GM18520 (cell line): ENCODE data around the gene TUBGCP3.

Experiments
- ATAC-seq: cut with Tn5 transposase; IDR thresholded peaks from one replicate; pipeline ENCODE4 v1.9.1; 2021; ENCODE audit not compliant: unreplicated experiment

Gene TUBGCP3

DNA sequence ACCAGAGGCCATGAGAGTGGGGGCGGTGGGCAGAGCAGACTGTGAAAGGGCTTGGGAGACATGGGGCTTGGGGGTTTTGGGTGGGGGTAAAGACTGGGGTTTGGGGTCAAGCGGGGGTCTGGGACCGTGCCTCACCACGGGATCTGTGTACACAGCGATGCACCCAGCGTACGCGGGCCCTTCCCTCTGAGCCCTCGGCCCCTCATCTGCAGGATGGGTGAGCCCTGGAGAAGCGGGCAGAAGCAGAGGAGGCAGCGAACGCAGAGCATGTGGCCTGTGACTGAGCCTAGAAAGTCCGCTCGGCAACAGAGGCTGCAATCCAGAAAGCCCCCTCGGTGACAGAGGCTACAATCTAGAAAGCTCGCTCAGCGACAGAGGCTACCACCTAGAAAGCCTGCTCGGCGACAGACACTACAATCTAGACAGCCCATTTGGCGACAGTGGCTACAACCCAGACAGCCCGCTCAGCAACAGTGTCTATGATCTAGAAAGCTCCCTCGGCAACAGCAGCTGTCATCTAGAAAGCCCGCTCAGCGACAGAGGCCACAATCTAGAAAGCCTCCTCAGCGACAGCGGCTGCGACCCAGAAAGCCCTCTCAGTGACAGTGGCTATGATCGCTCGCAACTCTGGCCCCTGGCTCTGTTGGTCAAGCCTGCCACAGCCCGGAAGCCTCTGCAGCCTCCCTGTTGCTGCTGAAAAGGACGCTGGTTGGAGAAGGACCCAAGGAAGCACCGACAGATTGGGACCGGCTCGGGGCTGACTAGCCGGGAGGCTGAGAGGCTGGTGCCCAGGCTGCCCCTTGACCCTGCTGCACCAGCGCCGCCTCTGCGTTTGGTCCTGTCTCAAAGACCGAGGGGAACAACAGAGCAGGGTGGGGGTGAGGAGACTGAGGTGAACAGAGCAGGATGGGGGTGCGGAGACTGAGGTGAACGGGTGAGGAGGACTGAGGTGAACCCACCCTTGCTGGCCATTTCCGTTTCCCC, 143.2 kb downstream of the TUBGCP3 start:
- no peak for ATAC-seq

DNA sequence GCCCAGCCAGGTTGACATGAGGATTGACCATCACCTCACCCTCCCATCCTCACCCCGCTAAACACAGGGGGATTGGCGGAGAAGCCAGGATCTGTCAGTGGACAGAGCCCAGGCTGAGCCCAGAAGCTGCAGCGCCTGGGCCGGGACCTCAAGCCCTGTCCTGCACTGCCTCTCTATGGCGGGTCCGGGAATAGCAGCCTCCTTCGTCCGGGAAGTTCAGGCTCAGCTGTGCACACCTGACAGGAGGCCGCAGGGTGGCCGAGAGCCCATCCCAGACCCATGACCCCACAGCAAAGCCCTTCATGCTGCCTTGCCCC, 144.0 kb downstream of the TUBGCP3 start:
- no peak for ATAC-seq

DNA sequence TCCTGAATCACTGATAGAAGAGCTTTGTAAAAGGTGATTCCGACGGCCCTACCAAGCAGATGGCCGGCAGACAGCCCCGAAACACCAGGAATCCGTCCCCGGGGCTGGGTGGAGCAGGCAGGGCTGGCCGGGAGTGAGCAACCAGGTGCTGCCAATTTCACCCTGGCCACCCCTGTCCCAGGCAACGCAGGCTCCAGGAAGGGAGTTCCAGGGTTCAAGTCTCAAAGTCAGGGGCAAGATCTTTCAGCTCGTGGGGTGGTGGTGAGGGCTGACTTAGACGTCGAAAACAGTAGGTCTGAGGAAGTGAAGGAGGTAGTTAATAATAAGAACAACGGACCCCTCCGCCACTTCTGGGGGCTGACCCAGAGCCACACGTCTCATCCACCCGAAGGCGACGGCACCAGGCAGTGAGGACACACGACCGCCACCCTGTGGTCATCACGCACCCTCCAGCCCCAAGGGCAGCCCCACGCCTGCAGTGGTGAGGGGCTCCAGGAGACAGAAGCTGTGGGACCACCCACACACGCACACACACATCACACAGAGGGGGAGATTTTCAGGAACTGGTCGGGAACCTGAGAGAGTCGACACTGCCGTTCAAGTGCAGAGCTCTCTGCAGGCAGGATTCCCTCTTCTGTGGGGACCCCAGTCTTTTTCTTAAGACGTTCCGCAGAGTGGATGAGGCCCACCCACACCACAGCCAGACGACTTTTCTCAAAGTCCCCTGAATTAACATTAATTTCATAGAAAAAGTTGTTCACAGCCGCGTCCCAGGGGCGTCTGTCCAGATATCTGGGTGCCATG, 144.6 kb downstream of the TUBGCP3 start:
- ATAC-seq, result no peak

DNA sequence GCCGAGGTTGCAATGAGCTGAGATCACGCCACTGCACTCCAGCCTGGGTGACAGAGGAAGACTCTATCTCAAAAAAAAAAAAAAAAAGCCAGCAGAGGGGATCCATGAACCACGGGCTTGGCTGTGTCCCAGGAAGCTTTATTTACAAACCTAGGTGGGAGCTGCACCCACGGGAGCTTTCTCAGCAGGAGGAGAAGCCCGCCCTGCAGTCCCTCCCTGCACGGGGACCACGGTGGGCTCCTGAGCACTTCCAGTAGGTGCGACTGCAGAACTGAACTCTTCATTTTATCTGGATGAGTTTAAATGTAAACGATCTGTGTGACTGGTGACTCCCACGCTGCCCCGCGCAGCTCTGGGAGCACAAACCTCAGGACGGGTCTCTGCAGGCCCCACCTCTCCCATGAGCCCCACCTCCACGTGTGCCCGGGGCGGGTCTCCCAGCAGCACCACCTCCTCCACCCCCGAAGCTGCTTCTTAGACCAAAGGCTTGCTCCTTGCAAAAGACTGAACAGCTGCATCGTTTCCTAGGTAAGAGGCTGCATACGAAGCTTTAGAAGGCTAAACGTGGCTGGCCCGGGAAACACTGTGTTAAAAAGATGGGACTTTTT, 145.4 kb downstream of the TUBGCP3 start:
- no peak for ATAC-seq

DNA sequence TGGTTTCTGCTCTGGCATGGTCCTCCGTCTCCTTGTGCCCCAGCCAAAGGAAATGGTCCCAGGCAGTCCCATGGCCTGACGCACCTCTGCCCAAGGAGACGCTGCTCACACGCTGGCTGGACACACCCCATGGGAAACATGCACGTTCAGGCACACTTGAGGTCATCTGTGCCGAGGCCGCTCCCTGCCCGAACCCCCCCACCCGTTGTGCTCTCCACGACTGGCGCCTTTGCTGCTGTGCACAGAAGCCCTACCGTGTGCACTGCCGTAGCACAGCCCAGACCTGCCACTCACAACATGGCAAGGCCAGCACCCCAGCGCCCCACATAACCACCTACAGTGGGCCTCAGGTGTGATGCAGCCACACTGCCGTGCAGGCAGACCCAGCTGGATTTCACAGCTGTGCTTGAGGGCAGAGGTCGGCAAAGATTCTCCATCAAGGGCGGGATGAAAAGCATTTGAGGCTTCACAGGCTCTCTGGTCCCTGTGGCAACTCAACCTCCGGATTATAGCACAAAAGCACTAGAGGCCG, 146.1 kb downstream of the TUBGCP3 start:
- ATAC-seq, result no peak

DNA sequence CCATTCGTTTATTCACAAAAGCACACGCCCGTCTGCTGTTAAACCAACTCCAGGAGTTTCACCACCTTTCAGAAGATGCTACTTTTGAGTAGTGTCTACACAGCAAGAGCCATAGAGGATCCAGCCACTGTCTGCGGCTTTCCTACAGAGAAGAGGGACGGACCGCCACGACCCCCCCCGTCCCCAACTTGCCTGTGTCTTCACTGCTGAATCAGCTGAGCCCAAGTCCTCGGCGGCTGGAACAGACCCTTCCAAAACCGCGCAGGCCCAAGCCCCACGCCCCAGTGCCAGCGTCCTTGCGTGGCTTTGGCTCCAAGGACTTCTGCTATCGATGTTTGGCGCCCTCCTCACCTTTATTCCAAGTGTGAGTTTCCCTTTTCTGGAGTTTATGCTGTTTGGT, 146.7 kb downstream of the TUBGCP3 start:
- ATAC-seq, result no peak

DNA sequence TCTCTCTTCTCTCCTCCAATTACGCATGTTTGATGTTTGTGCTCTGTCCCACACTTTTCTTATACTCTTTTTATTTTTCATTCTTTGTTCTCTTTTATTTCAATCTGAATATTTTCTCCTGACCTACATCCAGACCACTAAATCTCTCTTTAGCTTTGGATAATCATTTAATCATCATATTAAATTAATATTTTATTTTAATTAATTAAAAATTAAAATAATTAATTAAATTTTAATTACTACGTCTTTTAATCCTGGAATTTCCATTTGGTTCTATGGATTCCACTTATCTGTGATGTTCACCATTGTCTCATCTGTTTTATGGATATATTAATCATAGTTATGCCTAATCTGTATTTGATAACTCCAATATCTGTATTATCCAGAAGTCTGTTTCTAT, 149.4 kb downstream of the TUBGCP3 start:
- no peak for ATAC-seq

DNA sequence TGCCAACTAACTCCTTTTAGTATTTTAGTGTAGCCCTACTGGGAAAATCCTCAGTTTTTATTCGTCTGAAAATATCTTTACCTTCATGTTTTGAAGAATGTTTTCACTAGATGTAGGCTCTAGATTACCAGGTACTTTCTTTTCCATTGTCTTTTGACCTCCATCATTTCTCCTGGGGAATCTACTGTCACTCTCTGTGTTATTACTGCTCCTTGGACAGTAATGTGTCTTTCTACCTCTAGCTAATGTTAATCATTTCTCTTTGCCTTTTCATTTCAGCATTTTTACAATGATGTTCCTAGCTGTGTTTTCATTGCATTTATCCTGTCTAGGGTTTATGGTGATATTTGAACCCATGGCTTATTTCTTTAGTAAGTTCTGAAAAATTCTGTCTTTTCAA, 149.9 kb downstream of the TUBGCP3 start:
- no peak for ATAC-seq

DNA sequence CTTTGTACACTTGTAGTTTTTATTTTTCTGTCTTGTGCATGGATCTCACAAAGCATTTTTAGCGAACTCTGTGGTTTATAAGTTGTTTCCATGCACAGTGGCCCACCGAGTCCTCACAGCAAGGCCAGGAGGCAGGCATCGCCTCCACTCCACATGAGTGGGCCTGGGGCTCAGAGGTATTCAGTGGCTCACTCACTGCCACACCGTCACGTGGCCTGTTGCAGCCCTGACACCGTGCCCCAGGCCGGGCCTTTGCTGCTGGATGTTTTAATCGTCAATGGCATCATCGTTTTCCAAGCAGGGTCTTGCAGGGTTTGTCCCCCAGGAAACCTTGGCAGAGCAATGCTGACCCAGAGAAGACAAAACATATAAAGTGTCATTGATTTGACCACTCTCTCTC, 152.0 kb downstream of the TUBGCP3 start:
- no peak for ATAC-seq
